Activated CD4-positive, alpha-beta T cell treated with anti-CD3 and anti-CD28 coated beads, Interleukin-2, amount 50 U/mL, for 16 hours (primary cell): ENCODE measurements around the gene PADI6.

ENCODE experiments used
- DNase-seq: peaks from one replicate; pipeline ENCODE4 v3.0.0-alpha.2; 2020

Gene PADI6

DNA sequence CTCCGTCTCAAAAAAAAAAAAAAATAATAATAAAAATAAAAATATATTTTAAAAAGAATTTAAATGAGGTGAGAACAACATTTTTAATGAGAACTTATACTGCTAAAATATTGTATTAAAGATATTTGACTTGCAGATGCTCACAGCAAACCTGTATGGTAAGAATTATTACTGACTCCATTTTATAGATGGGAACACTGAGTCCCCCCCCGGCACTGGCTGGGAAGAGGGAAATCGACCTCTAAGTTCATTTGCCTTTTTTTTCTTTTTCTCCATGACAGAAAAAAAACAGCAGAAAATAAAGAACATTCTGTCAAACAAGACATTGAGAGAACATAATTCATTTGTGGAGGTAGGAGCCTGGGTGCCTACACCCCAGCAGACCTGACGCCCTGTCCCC lies 13.4 kb upstream of the PADI6 start:
- no peak for DNase-seq

- DNase-seq = no peak
Observed at GRCh38 chr1:17359031-17359430, 13.0 kb upstream of the PADI6 start.

- DNase-seq = no peak
Observed at GRCh38 chr1:17359808-17360207, 12.2 kb upstream of the PADI6 start.

GRCh38 chr1:17360272-17360956 lies 11.6 kb upstream of the PADI6 start:
- DNase-seq = no peak

- no peak for DNase-seq
Observed at GRCh38 chr1:17361687-17362086, 10.3 kb upstream of the PADI6 start.

DNA sequence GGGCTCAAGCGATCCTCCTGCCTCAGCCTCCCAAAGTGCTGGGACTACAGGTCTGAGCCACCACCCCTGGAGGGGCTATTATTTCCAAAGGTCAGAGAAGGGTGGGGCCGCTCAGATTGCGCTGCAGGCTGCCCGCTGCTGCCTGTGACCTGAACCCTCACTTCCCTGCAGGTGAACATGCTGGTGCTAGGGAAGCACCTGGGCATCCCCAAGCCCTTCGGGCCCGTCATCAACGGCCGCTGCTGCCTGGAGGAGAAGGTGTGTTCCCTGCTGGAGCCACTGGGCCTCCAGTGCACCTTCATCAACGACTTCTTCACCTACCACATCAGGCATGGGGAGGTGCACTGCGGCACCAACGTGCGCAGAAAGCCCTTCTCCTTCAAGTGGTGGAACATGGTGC lies 8.6 kb upstream of the PADI6 start:
- DNase-seq = no peak

GRCh38 chr1:17363771-17364170 lies 8.2 kb upstream of the PADI6 start:
- DNase-seq = no peak

GRCh38 chr1:17365293-17365692 lies 6.7 kb upstream of the PADI6 start:
- DNase-seq = no peak

GRCh38 chr1:17369466-17369865 lies 2.5 kb upstream of the PADI6 start:
- DNase-seq = no peak

DNA sequence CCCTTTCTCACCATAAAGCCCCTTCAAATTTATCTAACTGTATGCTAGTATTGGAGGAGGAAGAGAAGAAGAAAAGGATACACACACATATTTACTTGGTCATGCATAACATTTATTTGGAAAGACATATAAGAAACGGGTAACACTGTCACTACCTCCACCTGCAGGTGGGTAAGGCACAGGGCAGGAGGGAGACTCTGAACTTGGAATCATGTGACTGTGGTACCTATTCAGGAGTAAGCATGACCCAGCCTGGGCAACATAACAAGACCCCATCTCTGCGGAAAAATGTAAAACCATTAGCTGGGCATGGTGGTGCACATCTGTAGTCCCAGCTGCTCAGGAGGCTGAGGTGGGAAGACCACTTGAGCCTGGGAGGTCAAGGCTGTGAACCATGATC lies 1.4 kb upstream of the PADI6 start:
- no peak for DNase-seq

- no peak for DNase-seq
Observed at GRCh38 chr1:17372955-17373354, 959 bp downstream of the PADI6 start.

DNA sequence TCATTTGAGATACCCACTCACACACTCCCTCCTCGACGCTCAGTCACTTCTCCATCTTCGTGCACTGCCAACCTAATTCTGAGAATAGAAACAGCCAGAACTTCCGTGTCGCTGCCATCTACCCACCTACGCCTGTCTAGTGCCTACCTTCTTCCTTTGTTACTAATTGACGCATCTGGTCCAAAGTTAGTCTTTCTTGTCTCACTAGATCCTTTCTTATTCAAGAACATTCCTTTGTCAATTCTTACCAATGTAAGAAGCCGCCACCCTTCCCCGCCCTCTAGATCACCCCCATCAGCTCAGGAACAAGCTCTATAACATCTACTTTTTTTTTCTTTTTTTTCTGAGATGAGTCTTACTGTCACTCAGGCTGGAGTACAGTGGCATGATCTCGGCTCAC lies 3.7 kb downstream of the PADI6 start:
- no peak for DNase-seq

GRCh38 chr1:17377325-17377953 lies 5.4 kb downstream of the PADI6 start:
- no peak for DNase-seq

- DNase-seq = no peak
Observed at GRCh38 chr1:17381161-17381560, 9.2 kb downstream of the PADI6 start.

GRCh38 chr1:17392199-17392740 lies 20.3 kb downstream of the PADI6 start:
- no peak for DNase-seq

- no peak for DNase-seq
Observed at GRCh38 chr1:17393230-17393629, 21.2 kb downstream of the PADI6 start.

DNA sequence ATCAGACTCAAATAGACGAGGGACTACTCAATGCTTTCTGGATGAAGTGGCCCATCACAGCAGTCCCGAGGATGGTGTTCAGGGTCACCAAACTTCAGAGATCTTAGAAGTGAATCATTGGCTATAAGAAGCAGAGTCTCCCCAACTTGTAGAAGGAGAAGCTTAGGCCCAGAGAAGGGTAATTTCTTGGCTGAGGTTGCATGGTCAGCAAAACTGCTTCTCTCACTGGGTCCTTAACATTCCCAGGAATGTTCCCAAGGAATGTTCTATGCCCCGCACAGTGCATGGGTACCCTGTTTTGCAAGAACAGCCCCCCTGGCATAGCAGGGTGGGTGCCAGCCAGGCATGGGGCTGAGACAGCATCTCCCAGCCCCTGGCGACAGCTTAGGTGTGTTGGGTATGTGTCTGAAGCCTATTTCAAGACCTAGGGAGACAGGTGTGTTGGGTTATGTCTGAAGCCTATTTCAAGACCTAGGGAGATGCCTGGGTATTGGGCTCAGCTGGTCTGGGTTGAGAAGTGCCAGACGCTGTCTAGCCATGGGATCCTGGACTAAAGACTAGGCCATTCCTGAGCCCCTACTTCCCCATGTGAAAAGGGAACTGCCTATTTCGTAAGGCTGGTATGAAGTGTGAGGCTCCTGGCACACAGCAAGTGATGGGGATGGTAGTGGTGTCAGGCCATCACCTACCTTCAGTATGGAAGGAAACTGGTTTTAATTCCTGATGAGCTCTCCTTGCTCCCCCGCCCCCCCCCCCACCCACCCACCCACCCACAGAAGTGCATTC lies 26.1 kb downstream of the PADI6 start:
- DNase-seq = no peak

DNA sequence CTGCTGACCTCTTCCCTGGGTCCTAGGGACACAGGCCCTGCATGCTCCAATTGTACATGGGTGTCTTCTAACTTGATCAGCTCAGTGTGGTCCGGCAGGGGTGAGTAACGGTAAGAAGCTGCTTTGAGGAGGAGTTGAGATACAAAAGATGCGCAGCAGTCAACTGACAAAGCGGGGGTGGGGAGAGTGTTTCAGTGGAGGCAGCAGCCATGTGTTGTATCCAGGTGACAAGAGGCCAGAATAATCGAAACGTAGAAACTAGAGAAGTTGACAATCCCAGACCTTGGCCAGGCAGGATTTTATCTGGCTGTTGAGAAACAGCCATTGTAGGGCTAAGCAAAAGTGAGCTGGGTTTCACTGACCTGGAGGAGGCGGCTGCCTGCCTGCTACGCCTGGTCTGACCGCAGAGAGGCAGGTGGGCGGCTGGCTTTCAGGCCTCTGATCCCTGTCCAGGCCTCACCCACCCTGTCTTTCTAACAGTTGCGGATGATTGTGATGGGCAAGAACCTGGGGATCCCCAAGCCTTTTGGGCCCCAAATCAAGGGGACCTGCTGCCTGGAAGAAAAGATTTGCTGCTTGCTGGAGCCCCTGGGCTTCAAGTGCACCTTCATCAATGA lies 28.8 kb downstream of the PADI6 start:
- no peak for DNase-seq

DNA sequence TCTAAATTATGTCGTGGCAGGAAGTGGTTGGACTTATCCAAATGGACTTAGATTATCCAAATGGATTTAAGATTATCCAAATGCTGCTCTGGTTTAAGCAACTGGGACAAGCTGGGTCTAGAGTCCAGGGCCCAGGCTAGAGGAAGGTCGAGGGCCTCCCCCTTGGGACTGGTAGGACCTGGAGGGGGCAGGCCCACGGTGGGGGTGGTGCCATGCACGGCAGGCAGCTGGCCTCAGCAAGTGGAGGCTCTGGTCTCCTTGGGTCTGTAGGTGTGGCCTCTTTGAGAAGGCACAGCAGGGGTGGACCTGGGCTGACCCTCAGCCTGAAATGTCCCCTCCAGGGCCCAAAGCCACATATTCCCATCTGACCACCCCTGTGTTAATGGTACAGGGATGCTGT lies 29.8 kb downstream of the PADI6 start:
- DNase-seq = no peak

GRCh38 chr1:17403081-17403480 lies 31.1 kb downstream of the PADI6 start:
- no peak for DNase-seq

- DNase-seq = no peak
Observed at GRCh38 chr1:17404034-17404684, 32.2 kb downstream of the PADI6 start.

GRCh38 chr1:17404820-17405219 lies 32.8 kb downstream of the PADI6 start:
- DNase-seq = no peak
